Calu3 (cell line): Measurements from ENCODE around the gene CCNI. TPM values are rescaled to one million over a fixed set of nuclear protein-coding genes. Genes with fewer than 3 reads are reported as not detected.

ENCODE experiments used
- BruUV-seq: library from RNA; stranded (reverse); fragments of 400-500 nt; replicated peaks from 2 replicates; lab custom pipeline; 2021; lab: Mats Ljungman, UMichigan
- CTCF ChIA-PET: fragments of 300-600 bp; sonication (Branson Sonifier 250); formaldehyde crosslinking; loops from one replicate; lab custom pipeline; 2022; ENCODE audit warnings: antibody characterized with exemption; lab: Charles Lee
- DNase-seq: peaks from one replicate; pipeline ENCODE4 v3.0.0; 2022
- H3K27ac Mint-ChIP-seq: one replicate; pipeline ENCODE4 v1.8.0; 2022; ENCODE audit warnings: mixed read lengths; ENCODE audit not compliant: unreplicated experiment
- H3K27me3 Mint-ChIP-seq: one replicate; pipeline ENCODE4 v1.8.0; 2022; ENCODE audit warnings: mixed read lengths; ENCODE audit not compliant: unreplicated experiment
- H3K36me3 Mint-ChIP-seq: one replicate; pipeline ENCODE4 v1.8.0; 2022; ENCODE audit warnings: mild to moderate bottlenecking, moderate library complexity, mixed read lengths; ENCODE audit not compliant: insufficient read depth, unreplicated experiment
- H3K4me1 Mint-ChIP-seq: one replicate; pipeline ENCODE4 v1.8.0; 2022; ENCODE audit warnings: mild to moderate bottlenecking, low read depth, mixed read lengths; ENCODE audit not compliant: unreplicated experiment
- H3K4me3 Mint-ChIP-seq: one replicate; pipeline ENCODE4 v1.8.0; 2022; ENCODE audit warnings: mild to moderate bottlenecking, low read depth, moderate library complexity, mixed read lengths; ENCODE audit not compliant: unreplicated experiment
- H3K9me3 Mint-ChIP-seq: one replicate; pipeline ENCODE4 v1.8.0; 2022; ENCODE audit warnings: low read depth, mixed read lengths; ENCODE audit not compliant: unreplicated experiment
- intact Hi-C: fragments of 100-400 bp; cut with micrococcal nuclease; formaldehyde crosslinking; loops from one replicate; pipeline ENCODE4 v1.10.0; 2022; ENCODE audit not compliant: unreplicated experiment
- total RNA-seq: library from RNA; stranded (reverse); gene quantifications from 2 replicates; pipeline ENCODE4 v1.2.3, GENCODE V29; 2022
- TF ChIP-seq, protein P1 (sequence below): fragments of 200-600 bp; IDR thresholded peaks from one replicate; pipeline ENCODE4 v1.8.0; 2022; ENCODE audit warnings: antibody characterized with exemption; ENCODE audit not compliant: unreplicated experiment

CCNI gene
- total RNA-seq, 1 experiment from 2014 or later: 136 TPM

- no TSS peak for BruUV-seq
- H3K27ac Mint-ChIP-seq: no peak overlapping the region
- TF ChIP-seq, protein P1, sequence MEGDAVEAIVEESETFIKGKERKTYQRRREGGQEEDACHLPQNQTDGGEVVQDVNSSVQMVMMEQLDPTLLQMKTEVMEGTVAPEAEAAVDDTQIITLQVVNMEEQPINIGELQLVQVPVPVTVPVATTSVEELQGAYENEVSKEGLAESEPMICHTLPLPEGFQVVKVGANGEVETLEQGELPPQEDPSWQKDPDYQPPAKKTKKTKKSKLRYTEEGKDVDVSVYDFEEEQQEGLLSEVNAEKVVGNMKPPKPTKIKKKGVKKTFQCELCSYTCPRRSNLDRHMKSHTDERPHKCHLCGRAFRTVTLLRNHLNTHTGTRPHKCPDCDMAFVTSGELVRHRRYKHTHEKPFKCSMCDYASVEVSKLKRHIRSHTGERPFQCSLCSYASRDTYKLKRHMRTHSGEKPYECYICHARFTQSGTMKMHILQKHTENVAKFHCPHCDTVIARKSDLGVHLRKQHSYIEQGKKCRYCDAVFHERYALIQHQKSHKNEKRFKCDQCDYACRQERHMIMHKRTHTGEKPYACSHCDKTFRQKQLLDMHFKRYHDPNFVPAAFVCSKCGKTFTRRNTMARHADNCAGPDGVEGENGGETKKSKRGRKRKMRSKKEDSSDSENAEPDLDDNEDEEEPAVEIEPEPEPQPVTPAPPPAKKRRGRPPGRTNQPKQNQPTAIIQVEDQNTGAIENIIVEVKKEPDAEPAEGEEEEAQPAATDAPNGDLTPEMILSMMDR: no peak
- DNase-seq: no peak
- H3K27me3 Mint-ChIP-seq: no peaks in the 10 kb centered on the region
- CTCF ChIA-PET: interaction anchor here (0.9 kb wide), 1 partner anchor 91 kb away, joined by 3 read pairs; no protein-coding TSS in a partner anchor
- H3K9me3 Mint-ChIP-seq: no peaks in the 10 kb centered on the region
- no peaks in the 10 kb centered on the region for H3K36me3 Mint-ChIP-seq
- H3K4me3 Mint-ChIP-seq: no peak overlapping the region
- no peaks in the 10 kb centered on the region for H3K4me1 Mint-ChIP-seq
- intact Hi-C loops: no loop called here
Measured at GRCh38 chr4:76997532-76997931, 78.3 kb downstream of the CCNI start.

Other genes starting within 250 kb of the CCNI start
- gene SOWAHB, start 177.8 kb downstream of the CCNI start, total RNA-seq: 3.7 TPM in 2 replicates
- gene SEPTIN11, start 126.2 kb downstream of the CCNI start, total RNA-seq: 50.2 and 56.2 TPM in 2 replicates
- gene CCNG2, start 81.2 kb upstream of the CCNI start, total RNA-seq: 25.2 and 26.1 TPM in 2 replicates